Measurements from ENCODE around the gene HS3ST3A1. TPM values are rescaled to one million over a fixed set of nuclear protein-coding genes. Genes with fewer than 3 reads are reported as not detected.

Gene HS3ST3A1
- total RNA-seq, 1 experiment from 2014 or later: 48.6 TPM

DNA sequence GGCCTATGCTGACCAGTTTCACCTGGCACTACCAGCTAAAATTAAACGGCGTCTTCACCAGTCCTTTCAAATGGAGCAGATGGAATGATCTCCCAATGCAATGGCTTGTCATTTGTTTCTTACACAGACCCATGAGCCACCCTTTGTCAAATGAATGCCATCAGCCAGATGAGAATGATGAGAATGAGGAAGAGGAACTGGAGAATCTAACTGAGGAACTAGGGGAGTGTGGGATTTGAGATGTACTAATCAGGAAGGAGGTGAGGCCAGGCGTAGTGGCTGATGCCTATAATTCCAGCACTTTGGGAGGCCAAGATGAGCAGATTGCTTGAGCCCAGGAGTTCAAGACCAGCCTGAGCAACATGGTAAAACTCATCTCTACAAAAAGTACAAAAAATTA lies 116.4 kb downstream of the HS3ST3A1 start:
- in situ Hi-C loops (cut with HindIII; ENCODE audit: low pct_unique_long_range_greater_than_20kb, low sequenced_read_pairs): no loop called here
- DNase-seq (ENCODE audit: low read depth): no peak

DNA sequence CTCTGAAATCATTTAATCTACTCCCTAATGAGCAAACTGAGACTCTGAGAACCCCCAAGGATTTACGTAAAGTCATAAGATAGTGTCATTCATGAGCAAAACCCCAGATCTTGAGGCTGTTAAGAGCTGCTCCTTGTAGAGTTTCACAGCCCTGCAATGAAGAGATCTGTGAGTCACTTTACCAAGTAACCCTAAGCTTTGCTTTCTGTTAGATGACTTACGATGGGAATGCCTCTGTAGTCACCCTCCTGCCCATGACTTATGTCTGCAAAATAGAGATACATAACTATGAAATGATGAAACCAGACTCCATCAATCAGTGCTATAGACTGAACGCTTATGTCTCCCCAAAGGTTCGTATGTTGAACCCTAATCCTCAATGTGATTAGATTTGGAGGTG lies 117.7 kb downstream of the HS3ST3A1 start:
- in situ Hi-C loops (cut with HindIII; ENCODE audit: low pct_unique_long_range_greater_than_20kb, low sequenced_read_pairs): no loop called here
- no peak for DNase-seq (ENCODE audit: low read depth)

DNA sequence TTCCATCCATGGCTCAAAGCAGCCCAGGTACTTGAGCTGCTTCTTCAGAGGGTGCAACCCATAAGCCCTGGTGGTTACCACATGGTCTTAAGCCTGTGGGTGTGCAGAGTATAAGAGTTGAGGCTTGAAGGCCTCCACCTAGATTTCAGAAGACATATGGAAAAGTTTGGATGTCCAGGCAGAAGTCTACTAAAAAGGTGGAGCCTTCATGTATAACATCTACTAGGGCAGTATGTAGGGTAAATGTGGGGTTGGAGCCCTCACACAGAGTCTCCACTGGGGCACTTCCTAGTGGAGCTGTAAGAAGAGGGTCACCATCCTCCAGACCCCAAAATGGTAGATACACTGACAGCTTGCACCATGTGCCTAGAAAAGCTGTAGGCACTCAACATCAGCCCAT lies 120.9 kb downstream of the HS3ST3A1 start:
- in situ Hi-C loops (cut with HindIII; ENCODE audit: low pct_unique_long_range_greater_than_20kb, low sequenced_read_pairs): no loop called here
- DNase-seq (ENCODE audit: low read depth): no peak

DNA sequence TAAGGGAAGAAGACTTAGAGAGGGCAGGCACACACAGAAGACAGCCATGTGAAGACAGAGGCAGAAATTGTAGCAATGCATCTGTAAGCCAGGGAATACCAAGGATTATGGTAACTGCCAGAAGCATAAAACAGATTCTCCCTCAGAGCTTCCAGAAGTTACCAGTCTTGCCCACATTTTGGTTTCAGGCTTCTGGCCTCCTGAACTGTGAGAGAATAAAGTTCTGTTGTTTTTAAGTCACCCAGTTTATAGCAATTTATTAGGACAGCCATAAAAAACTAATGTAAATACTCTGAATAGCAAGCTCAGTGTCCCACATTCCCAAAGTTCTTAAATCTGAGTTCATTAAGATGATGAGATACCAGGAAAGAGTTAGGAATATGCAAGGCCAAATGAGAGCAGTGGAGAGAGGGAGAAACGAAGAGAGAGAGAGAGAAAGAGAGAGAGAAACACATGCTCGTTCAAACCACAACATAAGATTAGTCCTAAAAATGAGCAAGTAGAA lies 123.4 kb downstream of the HS3ST3A1 start:
- no peak for DNase-seq (ENCODE audit: low read depth)
- in situ Hi-C loops (cut with HindIII; ENCODE audit: low pct_unique_long_range_greater_than_20kb, low sequenced_read_pairs): no loop called here

DNA sequence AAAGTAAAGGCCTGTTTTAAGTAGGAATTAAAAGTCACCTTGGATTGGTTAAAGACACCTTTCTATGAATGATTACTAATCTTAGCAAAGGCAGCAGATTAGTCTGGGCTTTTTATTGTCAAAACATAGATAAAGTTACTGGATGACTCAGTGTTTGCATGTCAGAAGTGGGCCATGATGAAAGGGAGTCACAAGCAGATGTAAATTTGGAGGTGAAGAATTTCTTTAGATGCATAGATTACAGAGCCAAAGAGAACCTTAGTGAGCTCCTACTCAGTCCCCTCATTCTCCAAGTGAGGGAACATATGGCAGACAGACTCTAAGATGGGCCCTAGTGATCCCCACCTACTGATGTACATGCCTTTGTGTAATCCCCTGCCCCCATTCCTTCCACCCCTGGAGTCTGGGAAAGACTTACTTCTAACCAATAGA lies 124.5 kb downstream of the HS3ST3A1 start:
- DNase-seq (ENCODE audit: low read depth): no peak
- in situ Hi-C loops (cut with HindIII; ENCODE audit: low pct_unique_long_range_greater_than_20kb, low sequenced_read_pairs): no loop called here

DNA sequence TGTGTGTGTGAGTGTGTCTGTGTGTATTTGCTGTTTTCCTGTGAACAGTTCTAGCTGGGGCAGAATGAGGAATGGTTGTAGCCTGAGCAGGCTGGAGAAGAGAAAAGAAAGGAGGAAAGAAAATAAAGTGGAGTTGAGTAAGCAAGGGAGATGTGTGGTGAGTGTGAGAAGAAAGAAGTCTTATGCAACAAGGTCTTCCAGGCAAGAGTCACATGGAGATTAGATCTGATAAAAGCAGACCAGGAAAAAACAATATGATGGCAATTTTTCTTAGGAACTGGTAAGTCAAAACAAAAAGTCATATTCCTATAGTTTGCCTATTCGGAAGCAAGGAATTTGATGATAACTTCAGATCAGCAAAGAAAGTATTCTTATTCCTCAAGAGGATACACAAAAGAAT lies 125.0 kb downstream of the HS3ST3A1 start:
- in situ Hi-C loops (cut with HindIII; ENCODE audit: low pct_unique_long_range_greater_than_20kb, low sequenced_read_pairs): no loop called here
- no peak for DNase-seq (ENCODE audit: low read depth)

DNA sequence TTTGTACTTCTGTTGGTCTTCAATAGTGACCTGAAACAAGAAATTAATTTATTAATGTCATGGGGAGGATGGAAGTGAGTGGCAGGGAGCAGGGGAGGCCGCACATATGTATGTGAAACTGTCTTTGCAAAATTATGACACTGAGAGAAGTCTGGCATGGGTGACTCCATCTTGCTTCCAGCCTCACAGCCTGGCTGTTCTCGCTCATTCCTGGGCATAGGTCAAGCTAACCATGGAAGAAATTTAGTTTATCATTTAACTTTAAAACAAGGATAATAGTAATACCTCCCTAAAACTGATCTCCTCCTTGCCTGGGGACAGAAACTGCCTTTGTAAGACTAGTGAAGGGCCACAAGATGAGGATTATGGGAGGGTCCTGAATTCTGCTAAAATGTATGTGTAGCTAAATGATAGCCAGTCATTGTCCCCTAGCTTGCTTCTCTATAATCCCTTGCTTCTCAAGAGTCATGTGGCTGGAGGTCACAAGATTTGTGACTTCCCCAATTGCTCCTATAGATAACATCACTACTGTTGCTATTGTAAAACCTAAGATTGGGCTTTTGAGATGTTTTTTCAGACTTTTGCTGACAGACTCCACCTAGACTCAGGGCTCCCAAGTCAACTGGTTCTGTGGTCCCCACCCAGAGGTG lies 126.0 kb downstream of the HS3ST3A1 start:
- DNase-seq (ENCODE audit: low read depth): no peak
- in situ Hi-C loops (cut with HindIII; ENCODE audit: low pct_unique_long_range_greater_than_20kb, low sequenced_read_pairs): no loop called here

DNA sequence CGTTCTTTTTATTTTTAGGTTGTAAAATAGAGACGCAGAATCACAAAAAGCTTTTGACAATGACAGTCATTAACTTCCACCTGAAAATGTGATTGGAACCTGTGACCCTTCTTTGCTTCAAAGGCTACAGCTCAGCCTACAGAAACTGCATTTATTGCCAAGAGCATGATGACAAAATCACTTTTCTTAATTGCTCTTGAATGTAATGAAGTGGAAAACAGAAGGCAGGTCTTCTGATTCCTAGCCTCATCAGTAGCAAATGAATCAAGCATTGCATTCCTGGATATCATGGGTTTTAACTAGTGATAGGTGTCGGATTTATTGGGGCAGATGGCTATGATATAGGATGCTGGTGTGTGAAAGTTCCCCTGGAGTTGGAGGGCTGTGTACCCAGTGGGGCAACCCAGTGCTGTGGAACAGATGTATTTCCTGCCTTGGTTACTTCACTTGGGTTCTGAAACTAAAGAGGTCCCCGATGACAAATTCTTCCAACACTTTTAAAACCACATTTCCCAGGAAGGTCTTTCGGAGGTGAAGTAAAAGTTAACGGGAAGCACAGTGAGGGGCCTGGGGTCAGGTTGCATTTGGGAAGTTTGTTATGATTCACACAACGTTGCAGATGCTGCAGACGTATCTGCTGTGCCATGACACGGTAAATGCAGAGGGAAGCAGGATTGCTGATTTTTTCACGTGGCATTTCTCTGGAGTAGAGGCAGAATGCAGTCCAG lies 127.5 kb downstream of the HS3ST3A1 start:
- no peak for DNase-seq (ENCODE audit: low read depth)
- in situ Hi-C loops (cut with HindIII; ENCODE audit: low pct_unique_long_range_greater_than_20kb, low sequenced_read_pairs): no loop called here

DNA sequence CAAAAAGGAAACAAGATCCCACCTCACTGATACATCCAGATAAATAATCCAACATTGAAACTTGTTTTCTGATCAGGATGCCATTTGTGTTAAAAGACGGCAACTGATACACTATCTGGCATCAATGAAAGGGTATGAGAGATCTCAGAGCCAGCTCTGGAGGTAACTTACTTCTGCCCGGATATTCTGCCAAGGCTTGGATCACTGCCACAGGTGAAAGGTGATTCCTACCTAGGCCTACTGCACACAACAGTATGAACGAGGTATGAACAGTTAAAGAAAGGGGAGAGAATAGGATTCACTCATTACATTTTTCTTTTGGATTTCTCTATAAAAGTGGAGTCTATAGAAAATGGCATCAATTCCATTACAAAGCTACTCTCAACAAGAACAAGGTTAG lies 136.1 kb downstream of the HS3ST3A1 start:
- DNase-seq (ENCODE audit: low read depth): no peak
- in situ Hi-C loops (cut with HindIII; ENCODE audit: low pct_unique_long_range_greater_than_20kb, low sequenced_read_pairs): no loop called here

DNA sequence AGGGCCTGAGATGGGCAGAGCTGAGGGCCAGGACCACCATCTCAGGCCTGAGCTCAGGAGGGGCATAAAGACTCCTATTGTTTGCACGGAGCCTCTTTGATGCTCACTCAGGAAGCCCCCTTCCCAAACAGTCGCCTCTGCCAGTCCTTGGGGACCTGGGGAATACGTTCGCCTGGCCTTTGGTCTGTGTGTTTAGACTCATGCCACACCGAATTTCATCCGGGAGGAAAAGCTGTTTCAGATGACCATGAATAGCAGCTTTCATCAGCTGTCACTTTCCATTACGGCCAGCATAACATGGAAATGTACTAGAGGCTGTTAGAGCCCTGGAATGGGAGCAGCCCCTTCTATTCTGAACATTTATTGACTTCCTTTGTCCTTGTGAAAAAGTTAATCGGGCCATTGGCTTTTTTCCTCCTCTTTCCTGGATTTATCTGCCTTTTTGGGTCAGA lies 139.0 kb downstream of the HS3ST3A1 start:
- in situ Hi-C loops (cut with HindIII; ENCODE audit: low pct_unique_long_range_greater_than_20kb, low sequenced_read_pairs): no loop called here

DNA sequence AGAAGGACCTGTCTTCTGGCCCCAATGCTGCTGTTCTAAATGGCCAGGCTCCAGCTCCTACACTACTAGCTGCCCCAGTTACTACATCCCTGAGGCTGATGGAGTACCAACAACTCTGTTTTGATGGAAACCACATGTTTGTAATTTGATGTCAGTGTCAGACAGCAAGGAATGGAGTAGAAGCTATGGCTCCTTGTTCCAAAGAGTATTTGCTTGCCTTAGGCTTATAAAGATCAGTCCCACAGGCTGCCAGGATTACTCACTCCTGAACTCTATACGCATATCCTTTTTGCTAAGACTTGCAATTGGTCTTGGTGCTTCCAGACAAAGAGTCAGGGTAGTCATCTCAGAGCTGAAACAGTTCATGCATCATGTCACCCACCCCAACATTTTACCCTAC lies 139.6 kb downstream of the HS3ST3A1 start:
- in situ Hi-C loops (cut with HindIII; ENCODE audit: low pct_unique_long_range_greater_than_20kb, low sequenced_read_pairs): no loop called here
- no peak for DNase-seq (ENCODE audit: low read depth)

More for the DNA sequence above, 139.0 kb downstream of the HS3ST3A1 start:
- DNase-seq (ENCODE audit: low read depth): no peak

DNA sequence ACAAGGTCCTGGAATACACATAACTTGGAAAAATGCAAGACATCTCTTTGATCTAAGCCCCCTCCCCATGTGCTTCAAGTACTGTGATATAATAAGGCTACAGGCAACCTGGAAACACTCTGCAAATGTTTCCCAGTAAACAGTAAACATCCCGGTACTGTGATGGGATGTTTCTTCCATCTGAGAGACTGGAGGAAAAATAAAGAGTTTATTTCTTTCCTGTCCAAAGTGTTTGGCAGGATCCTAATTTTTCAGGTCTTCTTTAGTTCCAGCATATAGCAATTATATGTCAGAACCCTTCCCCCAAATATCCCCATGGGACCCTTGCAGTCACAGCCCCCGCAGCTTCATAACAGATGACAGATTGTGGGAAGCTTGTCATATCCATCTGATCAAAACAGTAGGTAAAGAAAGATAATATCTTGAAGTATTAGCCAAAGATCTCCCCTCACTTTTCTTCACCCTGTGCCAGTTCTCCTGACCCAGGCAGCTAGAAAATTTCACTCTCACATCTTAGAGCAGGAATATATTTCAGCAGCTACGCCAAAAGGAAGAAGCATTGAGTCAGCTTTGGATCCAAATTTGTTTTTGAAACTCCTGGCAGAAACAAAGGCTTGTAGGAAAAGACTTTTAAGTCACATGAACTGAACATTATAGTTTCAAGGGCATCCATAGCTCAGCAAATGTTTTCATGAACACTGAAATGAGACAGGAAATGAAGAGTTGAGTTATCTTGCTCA lies 141.3 kb downstream of the HS3ST3A1 start:
- DNase-seq (ENCODE audit: low read depth): no peak
- in situ Hi-C loops (cut with HindIII; ENCODE audit: low pct_unique_long_range_greater_than_20kb, low sequenced_read_pairs): no loop called here

DNA sequence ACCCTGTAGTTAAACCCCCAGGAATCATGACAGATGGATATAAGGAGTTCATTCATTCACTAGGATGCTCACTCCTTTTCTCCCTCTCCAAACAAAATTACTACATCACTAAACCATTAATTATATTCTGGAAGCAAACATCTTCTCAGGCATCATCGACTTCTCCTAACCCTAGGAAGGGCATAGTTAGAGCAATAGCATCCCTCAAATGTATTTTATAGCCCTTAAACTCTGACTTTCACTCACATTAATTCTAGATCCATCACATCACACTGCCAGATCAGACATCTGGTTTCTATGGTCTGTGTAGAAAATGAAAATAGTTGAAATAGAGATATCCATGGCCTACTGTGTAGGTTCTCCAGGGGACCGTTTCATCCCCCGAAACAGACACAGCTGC lies 143.9 kb downstream of the HS3ST3A1 start:
- DNase-seq (ENCODE audit: low read depth): no peak
- in situ Hi-C loops (cut with HindIII; ENCODE audit: low pct_unique_long_range_greater_than_20kb, low sequenced_read_pairs): no loop called here

Data from Caki2 (cell line).